Measurements from ENCODE around the gene TRPV3.

DNA sequence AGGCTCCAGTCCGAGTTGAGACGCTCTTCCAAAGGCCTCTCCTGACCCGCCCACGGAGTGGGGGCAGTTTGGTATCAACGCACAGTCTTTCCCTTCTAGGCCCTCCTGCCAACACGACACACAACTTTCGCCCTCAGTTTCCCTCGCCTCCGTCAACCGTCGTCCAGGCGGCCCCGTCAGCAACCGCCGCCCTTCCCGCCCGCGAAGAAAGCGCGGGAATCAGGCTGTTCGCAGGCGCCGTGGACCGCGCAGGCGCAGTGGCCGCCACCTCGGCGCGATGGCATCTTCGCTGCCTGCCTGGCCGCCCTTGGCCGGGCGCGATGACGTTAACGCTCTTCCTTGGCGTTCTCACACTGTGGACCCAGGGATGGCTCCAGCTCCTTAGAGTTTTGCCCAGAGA is 86.0 kb downstream of the TRPV3 start, which contains the start of gene SPATA22:
- TF ChIP-seq POLR2A (IDR thresholded peaks at IDR 0.05; ENCODE audit: low read depth, low read length) (no peak), EZH2 (IDR thresholded peaks at IDR 0.05; ENCODE audit: borderline replicate concordance, low read depth, low read length, severe bottlenecking) (no peak), FOS (IDR thresholded peaks at IDR 0.05; ENCODE audit: borderline replicate concordance, insufficient read depth, low read length) (no peak)
- TF ChIP-seq, protein P1, sequence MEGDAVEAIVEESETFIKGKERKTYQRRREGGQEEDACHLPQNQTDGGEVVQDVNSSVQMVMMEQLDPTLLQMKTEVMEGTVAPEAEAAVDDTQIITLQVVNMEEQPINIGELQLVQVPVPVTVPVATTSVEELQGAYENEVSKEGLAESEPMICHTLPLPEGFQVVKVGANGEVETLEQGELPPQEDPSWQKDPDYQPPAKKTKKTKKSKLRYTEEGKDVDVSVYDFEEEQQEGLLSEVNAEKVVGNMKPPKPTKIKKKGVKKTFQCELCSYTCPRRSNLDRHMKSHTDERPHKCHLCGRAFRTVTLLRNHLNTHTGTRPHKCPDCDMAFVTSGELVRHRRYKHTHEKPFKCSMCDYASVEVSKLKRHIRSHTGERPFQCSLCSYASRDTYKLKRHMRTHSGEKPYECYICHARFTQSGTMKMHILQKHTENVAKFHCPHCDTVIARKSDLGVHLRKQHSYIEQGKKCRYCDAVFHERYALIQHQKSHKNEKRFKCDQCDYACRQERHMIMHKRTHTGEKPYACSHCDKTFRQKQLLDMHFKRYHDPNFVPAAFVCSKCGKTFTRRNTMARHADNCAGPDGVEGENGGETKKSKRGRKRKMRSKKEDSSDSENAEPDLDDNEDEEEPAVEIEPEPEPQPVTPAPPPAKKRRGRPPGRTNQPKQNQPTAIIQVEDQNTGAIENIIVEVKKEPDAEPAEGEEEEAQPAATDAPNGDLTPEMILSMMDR (IDR thresholded peaks at IDR 0.05; ENCODE audit: extremely low read depth in 1 of 2, insufficient read depth in 1 of 2, low read depth in 1 of 2, low read length in 2 of 2), result no peak

Measured in endothelial cell of umbilical vein (primary cell).